H1 (cell line): ENCODE data around the gene SCNN1B. TPM values are rescaled to one million over a fixed set of nuclear protein-coding genes. Genes with fewer than 3 reads are reported as not detected.

Experiments
- CTCF ChIA-PET: fragments of 300-600 bp; sonication (Branson Sonifier 250); formaldehyde crosslinking; loops from one replicate; lab custom pipeline; 2021; ENCODE audit not compliant: partially characterized antibody; lab: Charles Lee
- POLR2A ChIA-PET: fragments of 300-600 bp; sonication (Branson Sonifier 250); formaldehyde crosslinking; loops from one replicate; lab custom pipeline; 2021; ENCODE audit warnings: inconsistent platforms; ENCODE audit not compliant: partially characterized antibody; lab: Charles Lee
- DNase-seq, 2 experiments: peaks; one replicate each; pipeline versions ENCODE4 v3.0.0 to v3.0.0-alpha.2; 2010 to 2022; ENCODE audit warnings: low spot score in 2 of 2, low read depth in 1 of 2, mixed read lengths in 1 of 2
- FAIRE-seq: peaks from 2 replicates; lab custom pipeline; 2011; peaks lifted over from hg19 to GRCh38; lab: Jason Lieb, UNC
- H2AFZ ChIP-seq: 2 replicates; pipeline ENCODE4 v1.8.1; 2012; ENCODE audit warnings: low read length, inconsistent platforms
- H2AK5ac ChIP-seq: 2 replicates; pipeline ENCODE4 v1.6.1; 2013; ENCODE audit warnings: low read depth, low read length
- H2BK120ac ChIP-seq: replicated peaks from 2 replicates; pipeline ENCODE3; 2013; ENCODE audit warnings: low read depth, low read length, inconsistent platforms
- H2BK12ac ChIP-seq: 2 replicates; pipeline ENCODE4 v1.6.1; 2013; ENCODE audit warnings: low read depth, low read length
- H2BK15ac ChIP-seq: 2 replicates; pipeline ENCODE4 v1.6.1; 2013; ENCODE audit warnings: low read length
- H2BK20ac ChIP-seq: 2 replicates; pipeline ENCODE4 v1.6.1; 2013; ENCODE audit warnings: low read length
- H2BK5ac ChIP-seq: 2 replicates; pipeline ENCODE4 v1.6.1; 2013; ENCODE audit warnings: low read depth, low read length
- H3K14ac ChIP-seq: 2 replicates; pipeline ENCODE4 v1.6.1; 2013; ENCODE audit warnings: inconsistent platforms; ENCODE audit not compliant: insufficient read length
- H3K18ac ChIP-seq: 2 replicates; pipeline ENCODE4 v1.6.1; 2013; ENCODE audit warnings: low read length; ENCODE audit errors: extremely low read depth
- H3K23ac ChIP-seq: 2 replicates; pipeline ENCODE4 v1.6.1; 2013; ENCODE audit warnings: inconsistent platforms; ENCODE audit not compliant: insufficient read length
- H3K23me2 ChIP-seq: 2 replicates; pipeline ENCODE4 v1.6.1; 2013; ENCODE audit warnings: low read depth, low read length
- H3K27ac ChIP-seq: 2 replicates; pipeline ENCODE4 v1.6.1; 2011; ENCODE audit warnings: low read depth, low read length, inconsistent platforms
- H3K27me3 ChIP-seq, 4 experiments: replicated peaks in 1 of 4; 1 replicate in 1 of 4; 2 replicates in 3 of 4; pipeline versions ENCODE4 v1.6.1 to v1.8.1; 2011 to 2013; ENCODE audit warnings: low read length in 3 of 4, mild to moderate bottlenecking in 3 of 4, inconsistent platforms in 2 of 4, mixed read lengths in 2 of 4, moderate library complexity in 1 of 4; ENCODE audit not compliant: control insufficient read depth in 3 of 4, insufficient read depth in 3 of 4; ENCODE audit errors: extremely low read depth in 1 of 4
- H3K36me3 ChIP-seq, 4 experiments: 2 replicates each; pipeline versions ENCODE4 v1.6.1 to v1.8.1; 2011 to 2013; ENCODE audit warnings: mild to moderate bottlenecking in 4 of 4, low read length in 3 of 4, moderate library complexity in 2 of 4, control low read depth in 1 of 4, inconsistent platforms in 1 of 4; ENCODE audit not compliant: insufficient read depth in 4 of 4, control insufficient read depth in 2 of 4
- H3K4ac ChIP-seq: replicated peaks from 2 replicates; pipeline ENCODE3; 2013; ENCODE audit warnings: low read length, low read depth, mixed read lengths, inconsistent platforms; ENCODE audit not compliant: insufficient read length
- H3K4me1 ChIP-seq, 4 experiments: replicated peaks in 1 of 4; 1 replicate in 1 of 4; 2 replicates in 3 of 4; pipeline versions ENCODE4 v1.6.1 to v1.8.1; 2011 to 2013; ENCODE audit warnings: low read length in 3 of 4, inconsistent platforms in 2 of 4, mixed read lengths in 1 of 4; ENCODE audit not compliant: insufficient read depth in 4 of 4, control insufficient read depth in 3 of 4
- H3K4me2 ChIP-seq, 2 experiments: 2 replicates each; pipeline versions ENCODE4 v1.6.1 to v1.8.1; 2011 to 2013; ENCODE audit warnings: low read depth in 2 of 2, low read length in 2 of 2, control low read depth in 1 of 2, inconsistent platforms in 1 of 2, mild to moderate bottlenecking in 1 of 2; ENCODE audit not compliant: insufficient read depth in 1 of 2
- H3K4me3 ChIP-seq, 4 experiments: fragments of 200-600, 300-600 bp in 1 of 4; sonication (generic), shearing (Covaris generic), sonication (Bioruptor Twin) in 1 of 4; 2 replicates each; pipeline versions ENCODE4 v1.5.1 to v1.8.1; 2011 to 2016; ENCODE audit warnings: low read length in 4 of 4, low read depth in 3 of 4, control low read depth in 2 of 4, inconsistent platforms in 2 of 4, mild to moderate bottlenecking in 2 of 4, mixed read lengths in 1 of 4, moderate library complexity in 1 of 4; ENCODE audit not compliant: insufficient read depth in 2 of 4; ENCODE audit errors: extremely low read depth in 1 of 4
- H3K56ac ChIP-seq: replicated peaks from 2 replicates; pipeline ENCODE3; 2013; ENCODE audit warnings: low read depth, mild to moderate bottlenecking, mixed read lengths, low read length, inconsistent platforms; ENCODE audit not compliant: insufficient read length
- H3K79me1 ChIP-seq: 2 replicates; pipeline ENCODE4 v1.6.1; 2013; ENCODE audit warnings: low read depth, low read length, control low read depth
- H3K79me2 ChIP-seq, 2 experiments: 2 replicates each; pipeline versions ENCODE4 v1.6.1 to v1.8.1; 2012 to 2013; ENCODE audit warnings: low read length in 2 of 2, mild to moderate bottlenecking in 2 of 2, inconsistent platforms in 1 of 2; ENCODE audit not compliant: insufficient read depth in 2 of 2, control insufficient read depth in 1 of 2
- H3K9ac ChIP-seq, 4 experiments: replicated peaks in 1 of 4; 1 replicate in 1 of 4; 2 replicates in 3 of 4; pipeline versions ENCODE4 v1.6.1 to v1.8.1; 2011 to 2013; ENCODE audit warnings: low read depth in 3 of 4, low read length in 3 of 4, control low read depth in 2 of 4, mild to moderate bottlenecking in 2 of 4, moderate library complexity in 2 of 4, inconsistent platforms in 1 of 4; ENCODE audit errors: extremely low read depth in 1 of 4
- H3K9me3 ChIP-seq, 2 experiments: 2 replicates each; pipeline versions ENCODE4 v1.6.1 to v1.8.1; 2012 to 2013; ENCODE audit warnings: mild to moderate bottlenecking in 2 of 2, moderate library complexity in 2 of 2, control low read depth in 1 of 2, inconsistent platforms in 1 of 2, low read depth in 1 of 2, low read length in 1 of 2, mixed read lengths in 1 of 2; ENCODE audit not compliant: insufficient read depth in 2 of 2
- H4K20me1 ChIP-seq, 2 experiments: replicated peaks in 1 of 2; 2 replicates each; pipeline versions ENCODE3 to v1.8.1; 2011 to 2013; ENCODE audit warnings: inconsistent platforms in 2 of 2, low read length in 2 of 2, mild to moderate bottlenecking in 1 of 2; ENCODE audit not compliant: insufficient read depth in 2 of 2, control insufficient read depth in 1 of 2
- H4K5ac ChIP-seq: 2 replicates; pipeline ENCODE4 v1.6.1; 2013; ENCODE audit warnings: low read length, low read depth, mixed read lengths, inconsistent platforms; ENCODE audit not compliant: insufficient read length
- H4K8ac ChIP-seq: 2 replicates; pipeline ENCODE4 v1.8.0; 2013; ENCODE audit warnings: mild to moderate bottlenecking, moderate library complexity, low read length, inconsistent platforms; ENCODE audit not compliant: insufficient read depth; ENCODE audit errors: extremely low read depth
- H4K91ac ChIP-seq: replicated peaks from 2 replicates; pipeline ENCODE3; 2013; ENCODE audit warnings: low read length, mixed read lengths, inconsistent platforms; ENCODE audit not compliant: insufficient read length
- BACH1 ChIP-seq: IDR thresholded peaks from 2 replicates; pipeline ENCODE4 v1.6.1; 2012; ENCODE audit warnings: low read length, improper control_type of control experiment
- TAF7 ChIP-seq: optimal IDR thresholded peaks from 2 replicates; pipeline ENCODE3; 2011; ENCODE audit warnings: low read depth, mild to moderate bottlenecking, inconsistent platforms, low read length, moderate library complexity, borderline replicate concordance
- TBP ChIP-seq: IDR thresholded peaks from 2 replicates; pipeline ENCODE4 v1.6.1; 2011; ENCODE audit warnings: low read depth, low read length, improper control_type of control experiment
- WGBS, 2 experiments: shearing (Covaris generic) in 1 of 2; methylation state at CpG; one replicate each; pipeline versions ENCODE4 v1.1.6 to v1.1.7; 2013 to 2015; ENCODE audit warnings: low lambda C conversion rate in 2 of 2, mixed read lengths in 2 of 2, inconsistent platforms in 1 of 2, low coverage in 1 of 2, missing lambda C conversion rate in 1 of 2; ENCODE audit not compliant: insufficient replicate concordance in 2 of 2, insufficient coverage in 1 of 2, insufficient read length in 1 of 2; ENCODE audit errors: extremely low coverage in 1 of 2, missing lambda C conversion rate in 1 of 2; 5-methylcytosine and 5-hydroxymethylcytosine counted together
- polyA plus RNA-seq, 7 experiments: library from polyadenylated mRNA; depleted of rRNA in 3 of 7; stranded (reverse) in 5 of 7; unstranded in 2 of 7; fragments of >200 nt in 5 of 7; fragments of 200-250 nt in 2 of 7; gene quantifications; 1 replicate in 5 of 7; 2 replicates in 1 of 7; 4 replicates in 1 of 7; pipeline versions ENCODE4 v1.2.1 to v1.2.3, GENCODE V29; 2011 to 2013; ENCODE audit warnings: missing spikeins in 2 of 7, mixed read lengths in 2 of 7
- total RNA-seq: library from RNA; stranded (reverse); fragmentation: NEBNext Ultra II Directional; extraction: Animal tissue kit (Norgen Biotek cat#: 25700); gene quantifications from 2 replicates; pipeline ENCODE4 v1.2.1, GENCODE V29; 2021

SCNN1B gene
- total and polyA plus RNA-seq, 2 of the 8 experiments (the other 6 are each of a cell fraction or from before 2014, with no cell fraction given), result 0.20 to 0.95 TPM

- no peaks in the 10 kb centered on the region for H3K4me1 ChIP-seq
- H2BK120ac ChIP-seq, result no peak overlapping the region
- no peak overlapping the region for H2AK5ac ChIP-seq
- no peak overlapping the region for H2AFZ ChIP-seq
- H4K20me1 ChIP-seq, result no peaks in the 10 kb centered on the region
- H3K27me3 ChIP-seq, result no peaks in the 10 kb centered on the region
- no peak overlapping the region for H3K9ac ChIP-seq
- TF ChIP-seq TBP (no peak), BACH1 (no peak), TAF7 (no peak)
- H3K23ac ChIP-seq, result no peak overlapping the region
- no peak overlapping the region for H3K14ac ChIP-seq
- no peaks in the 10 kb centered on the region for H3K79me2 ChIP-seq
- H3K23me2 ChIP-seq, result no peaks in the 10 kb centered on the region
- H3K27ac ChIP-seq, result no peak overlapping the region
- CTCF ChIA-PET, result interaction anchor here (0.8 to 1.5 kb wide), 3 partner anchors 22 to 55 kb away, joined by 3 read pairs; no protein-coding TSS in a partner anchor
- H2BK15ac ChIP-seq, result no peak overlapping the region
- H3K4me3 ChIP-seq, result no peak overlapping the region
- H4K91ac ChIP-seq, result no peak overlapping the region
- H4K5ac ChIP-seq, result no peak overlapping the region
- H3K36me3 ChIP-seq, result no peaks in the 10 kb centered on the region
- H3K4ac ChIP-seq, result no peak overlapping the region
- H3K4me2 ChIP-seq, result no peak overlapping the region
- DNase-seq (no peak), FAIRE-seq (no peak)
- H2BK12ac ChIP-seq, result no peak overlapping the region
- 87% methylated on average over 1 of the region's 1 CpG; no CpG with 5 or more reads in 1 of the 2 experiments for WGBS, 2 experiments
- POLR2A ChIA-PET, result no interaction called here
- H2BK5ac ChIP-seq, result no peak overlapping the region
- no peak overlapping the region for H3K18ac ChIP-seq
- no peak overlapping the region for H4K8ac ChIP-seq
- no peak overlapping the region for H3K56ac ChIP-seq
- no peaks in the 10 kb centered on the region for H3K79me1 ChIP-seq
- H2BK20ac ChIP-seq, result no peak overlapping the region
- no peaks in the 10 kb centered on the region for H3K9me3 ChIP-seq
These were observed 22.6 kb downstream of the SCNN1B start for GRCh38 chr16:23324727-23325126.
